CD4-positive, alpha-beta memory T cell (primary cell): Measurements from ENCODE around the gene C2orf68. TPM values are rescaled to one million over a fixed set of nuclear protein-coding genes. Genes with fewer than 3 reads are reported as not detected.
"Not testable (repeated sequence)": the region's sequence is repeated elsewhere in the genome, so short reads cannot be mapped to it uniquely, and the experiment has no call there.

Source experiments
- CTCF ChIA-PET: fragments of 350-600 bp; sonication (Branson Sonifier 250); formaldehyde crosslinking; loops from one replicate; lab custom pipeline; 2021; ENCODE audit warnings: inconsistent platforms; ENCODE audit not compliant: partially characterized antibody; lab: Charles Lee
- POLR2A ChIA-PET: fragments of 350-600 bp; sonication (Branson Sonifier 250); formaldehyde crosslinking; loops from one replicate; lab custom pipeline; 2021; ENCODE audit not compliant: partially characterized antibody; lab: Charles Lee
- DNase-seq, 5 donors: peaks; one replicate each; pipeline versions ENCODE4 v3.0.0 to v3.0.0-alpha.2; 2020 to 2022; ENCODE audit warnings: mixed read lengths in 1 of 5
- H3K27ac ChIP-seq: one replicate; pipeline ENCODE4 v1.7.0; 2013; ENCODE audit warnings: low read depth, low read length
- H3K27me3 ChIP-seq: 2 replicates; pipeline ENCODE4 v1.7.0; 2013; ENCODE audit warnings: mild to moderate bottlenecking, low read length, moderate library complexity; ENCODE audit not compliant: insufficient read depth
- H3K36me3 ChIP-seq: 2 replicates; pipeline ENCODE4 v1.7.0; 2013; ENCODE audit warnings: mild to moderate bottlenecking, low read length, moderate library complexity; ENCODE audit not compliant: insufficient read depth
- H3K4me1 ChIP-seq: 2 replicates; pipeline ENCODE4 v1.7.0; 2013; ENCODE audit warnings: mild to moderate bottlenecking, low read length, moderate library complexity; ENCODE audit not compliant: insufficient read depth
- H3K4me3 ChIP-seq, 2 donors: one replicate each; pipeline ENCODE4 v1.7.0; 2013; ENCODE audit warnings: low read length in 2 of 2, mild to moderate bottlenecking in 1 of 2
- H3K9me3 ChIP-seq, 2 donors: one replicate each; pipeline ENCODE4 v1.7.0; 2013; ENCODE audit warnings: low read length in 2 of 2, control low read depth in 1 of 2; ENCODE audit not compliant: control insufficient read depth in 1 of 2
- H3K27ac Mint-ChIP-seq, 7 donors: one replicate each; pipeline ENCODE4 v1.8.0; 2020 to 2021; ENCODE audit warnings: mixed read lengths in 7 of 7, mild to moderate bottlenecking in 6 of 7, inconsistent platforms in 3 of 7, moderate library complexity in 3 of 7
- H3K27me3 Mint-ChIP-seq, 2 donors: one replicate each; pipeline ENCODE4 v1.8.0; 2020 to 2021; ENCODE audit warnings: mixed read lengths in 2 of 2
- H3K36me3 Mint-ChIP-seq, 2 donors: one replicate each; pipeline ENCODE4 v1.8.0; 2020 to 2021; ENCODE audit warnings: mixed read lengths in 2 of 2, inconsistent platforms in 1 of 2, mild to moderate bottlenecking in 1 of 2
- H3K4me1 Mint-ChIP-seq, 4 donors: one replicate each; pipeline ENCODE4 v1.8.0; 2020 to 2021; ENCODE audit warnings: mixed read lengths in 4 of 4, mild to moderate bottlenecking in 1 of 4
- H3K4me3 Mint-ChIP-seq, 8 donors: one replicate each; pipeline ENCODE4 v1.8.0; 2020 to 2021; ENCODE audit warnings: mixed read lengths in 8 of 8, mild to moderate bottlenecking in 7 of 8, moderate library complexity in 6 of 8, inconsistent platforms in 3 of 8
- H3K9me3 Mint-ChIP-seq, 8 donors: one replicate each; pipeline ENCODE4 v1.8.0; 2020 to 2021; ENCODE audit warnings: mixed read lengths in 8 of 8, mild to moderate bottlenecking in 5 of 8, inconsistent platforms in 3 of 8, moderate library complexity in 1 of 8
- intact Hi-C: fragments of 100-400 bp; cut with micrococcal nuclease; formaldehyde crosslinking; loops from one replicate; pipeline ENCODE4 v1.15.1; 2023
- polyA plus RNA-seq, 2 donors: library from polyadenylated mRNA; unstranded; fragments of 300-500 nt; fragmentation: Illumina TruSeq; gene quantifications; one replicate each; pipeline ENCODE4 v1.2.3, GENCODE V29; 2021
- total RNA-seq, 2 experiments: library from RNA; stranded (reverse); gene quantifications; one replicate each; pipeline ENCODE4 v1.2.3, GENCODE V29; 2021

Gene C2orf68
- total and polyA plus RNA-seq, 4 experiments from 2014 or later, result 16.9 to 89.9 (median 53.3) TPM

- H3K9me3 Mint-ChIP-seq, result peaks cover 0 to 1% (median 0%) of the 10 kb centered on the region in 8 donors
- Histone ChIP-seq H3K4me3 (no peak overlapping the region), H3K36me3 (no peaks in the 10 kb centered on the region), H3K27ac (no peak overlapping the region), H3K4me1 (peaks cover 4% of the 10 kb centered on the region), H3K9me3 (no peaks in the 10 kb centered on the region), H3K27me3 (no peaks in the 10 kb centered on the region)
- H3K4me3 Mint-ChIP-seq, result no peak overlapping the region
- no peak for DNase-seq
- peaks cover 0 to 7% of the 10 kb centered on the region in 2 donors for H3K27me3 Mint-ChIP-seq
- peaks cover 0 to 11% (median 4%) of the 10 kb centered on the region in 4 donors for H3K4me1 Mint-ChIP-seq
- H3K36me3 Mint-ChIP-seq, result peaks cover 0 to 4% of the 10 kb centered on the region in 2 donors
- intact Hi-C loops, result no loop called here
- ChIA-PET CTCF (interaction anchor here (1.2 to 2.5 kb wide), 2 partner anchors 10 to 49 kb away, joined by 3 to 7 read pairs; partner anchors contain the start of genes USP39 and VAMP8), POLR2A (interaction anchor here (1.8 kb wide), 1 partner anchor 29 kb away, joined by 5 read pairs; the partner anchor contains the start of gene RNF181)
- no peak overlapping the region for H3K27ac Mint-ChIP-seq
Measured at GRCh38 chr2:85566265-85566664, 45.6 kb downstream of the C2orf68 start.

GRCh38 chr2:85564144-85564563, 47.7 kb downstream of the C2orf68 start:
- DNase-seq, result no peak
- POLR2A ChIA-PET, result interaction anchor here (0.6 to 1.6 kb wide), 2 partner anchors 25 to 237 kb away, joined by 3 to 5 read pairs; partner anchors contain the start of genes MAT2A and TGOLN2
- H3K4me3 ChIP-seq, result no peak overlapping the region

GRCh38 chr2:85561280-85562212, 50.3 kb downstream of the C2orf68 start, which contains the start of gene GGCX:
TSS of gene GGCX (minus strand) at chr2:85561493. CDS start at chr2:85561428, 65 bp downstream.
- no peaks in the 10 kb centered on the region for H3K9me3 ChIP-seq
- POLR2A ChIA-PET, result interaction anchor here (0.6 to 3.5 kb wide), 19 partner anchors 10 to 538 kb away, joined by 3 to 30 read pairs (median 8); partner anchors contain the start of genes C2orf68, MAT2A, RNF181 and SH2D6
- peak; percentile 86 to 95 (median 87) for DNase-seq
- CTCF ChIA-PET, result interaction anchor here (1.1 to 3.3 kb wide), 6 partner anchors 10 to 142 kb away, joined by 3 to 12 read pairs (median 6); partner anchors contain the start of genes MAT2A, RNF181 and TMEM150A
- H3K4me3 ChIP-seq, result peak within 1 kb of the TSS; percentile 74 to 97
- peaks cover 12 to 35% (median 22%) of the 10 kb centered on the region in 4 donors for H3K4me1 Mint-ChIP-seq
- H3K9me3 Mint-ChIP-seq, result no peaks in the 10 kb centered on the region
- intact Hi-C loops, result loop anchor here (1.0 to 2.0 kb wide), 9 partner anchors 9 to 143 kb away; partner anchors contain the start of genes C2orf68, MAT2A, RNF181 and SH2D6
- peak within 1 kb of the TSS; percentile 94 to 99 (median 98) for H3K4me3 Mint-ChIP-seq
- H3K27ac Mint-ChIP-seq, result peak within 1 kb of the TSS; percentile 94 to 99 (median 97)
- H3K36me3 ChIP-seq, result peaks cover 5% of the 10 kb centered on the region
- no peaks in the 10 kb centered on the region for H3K27me3 ChIP-seq
- H3K4me1 ChIP-seq, result peaks cover 19% of the 10 kb centered on the region
- peaks cover 8 to 16% of the 10 kb centered on the region in 2 donors for H3K36me3 Mint-ChIP-seq
- H3K27ac ChIP-seq, result peak within 1 kb of the TSS; percentile 89
- no peaks in the 10 kb centered on the region for H3K27me3 Mint-ChIP-seq

More at GRCh38 chr2:85564144-85564563, 47.7 kb downstream of the C2orf68 start:
- Mint-ChIP-seq H3K9me3 (no peaks in the 10 kb centered on the region), H3K4me1 (peaks cover 10 to 30% (median 19%) of the 10 kb centered on the region in 4 donors), H3K27me3 (peaks cover 0 to 2% of the 10 kb centered on the region in 2 donors), H3K36me3 (peaks cover 0 to 6% of the 10 kb centered on the region in 2 donors), H3K4me3 (peak overlapping the region in 3 of 8 donors; percentile 2 to 57 (median 53)), H3K27ac (peak overlapping the region in 3 of 7 donors; percentile 7 to 43 (median 13))
- no peaks in the 10 kb centered on the region for H3K27me3 ChIP-seq
- H3K36me3 ChIP-seq, result no peaks in the 10 kb centered on the region
- H3K27ac ChIP-seq, result no peak overlapping the region
- CTCF ChIA-PET, result interaction anchor here (0.6 kb wide), 1 partner anchor 13 kb away, joined by 3 read pairs; no protein-coding TSS in a partner anchor
- H3K9me3 ChIP-seq, result no peaks in the 10 kb centered on the region
- peaks cover 19% of the 10 kb centered on the region for H3K4me1 ChIP-seq
- intact Hi-C loops, result no loop called here

GRCh38 chr2:85560812-85561279, 51.0 kb downstream of the C2orf68 start:
- intact Hi-C loops, result loop anchor here (1.0 to 2.0 kb wide), 9 partner anchors 9 to 142 kb away; partner anchors contain the start of genes C2orf68, MAT2A, RNF181 and SH2D6
- H3K4me3 Mint-ChIP-seq, result peak overlapping the region; percentile 94 to 99 (median 98)
- H3K36me3 Mint-ChIP-seq, result peaks cover 8 to 21% of the 10 kb centered on the region in 2 donors

GRCh38 chr2:85560403-85560726, 51.5 kb downstream of the C2orf68 start:
- CTCF ChIA-PET, result interaction anchor here (0.7 to 3.3 kb wide), 9 partner anchors 9 to 260 kb away, joined by 3 to 12 read pairs (median 4); partner anchors contain the start of genes MAT2A, RNF181 and TMEM150A
- H3K9me3 Mint-ChIP-seq, H3K9me3 ChIP-seq, H3K27me3 ChIP-seq, H3K36me3 ChIP-seq, H3K27me3 Mint-ChIP-seq, DNase-seq: not testable (repeated sequence)
- peaks cover 12 to 35% (median 22%) of the 10 kb centered on the region in 4 donors for H3K4me1 Mint-ChIP-seq
- peak overlapping the region in 1 of 2 donors; percentile 97 for H3K4me3 ChIP-seq
- H3K4me3 Mint-ChIP-seq, result peak overlapping the region; percentile 94 to 99 (median 98)
- peak overlapping the region in 6 of 7 donors; percentile 70 to 98 (median 96) for H3K27ac Mint-ChIP-seq
- H3K27ac ChIP-seq, result peak overlapping the region; percentile 89
- H3K4me1 ChIP-seq, result peaks cover 19% of the 10 kb centered on the region
- H3K36me3 Mint-ChIP-seq, result peaks cover 8 to 25% of the 10 kb centered on the region in 2 donors
- intact Hi-C loops, result loop anchor here (2.0 kb wide), 1 partner anchor 142 kb away; the partner anchor contains the start of gene SH2D6
- POLR2A ChIA-PET, result interaction anchor here (1.0 to 3.5 kb wide), 14 partner anchors 9 to 234 kb away, joined by 3 to 30 read pairs (median 12); partner anchors contain the start of genes MAT2A, RNF181, SH2D6 and TGOLN2

More at GRCh38 chr2:85560812-85561279, 51.0 kb downstream of the C2orf68 start:
- H3K9me3 ChIP-seq, result no peaks in the 10 kb centered on the region
- no peaks in the 10 kb centered on the region for H3K9me3 Mint-ChIP-seq
- DNase-seq, result no peak
- peaks cover 19% of the 10 kb centered on the region for H3K4me1 ChIP-seq
- no peaks in the 10 kb centered on the region for H3K27me3 Mint-ChIP-seq
- ChIA-PET POLR2A (interaction anchor here (0.7 to 3.5 kb wide), 16 partner anchors 9 to 235 kb away, joined by 3 to 30 read pairs (median 10); partner anchors contain the start of genes C2orf68, MAT2A, RNF181 and SH2D6), CTCF (interaction anchor here (0.7 to 3.3 kb wide), 8 partner anchors 9 to 141 kb away, joined by 3 to 12 read pairs (median 4); partner anchors contain the start of genes MAT2A, RNF181 and TMEM150A)
- H3K27ac ChIP-seq, result peak overlapping the region; percentile 89
- H3K36me3 ChIP-seq, result peaks cover 5% of the 10 kb centered on the region
- no peaks in the 10 kb centered on the region for H3K27me3 ChIP-seq
- H3K27ac Mint-ChIP-seq, result peak overlapping the region; percentile 94 to 99 (median 97)
- peak overlapping the region; percentile 74 to 97 for H3K4me3 ChIP-seq
- peaks cover 12 to 35% (median 22%) of the 10 kb centered on the region in 4 donors for H3K4me1 Mint-ChIP-seq

GRCh38 chr2:85558160-85558559, 53.7 kb downstream of the C2orf68 start:
- Histone ChIP-seq H3K36me3 (peaks cover 19% of the 10 kb centered on the region), H3K27me3 (no peaks in the 10 kb centered on the region), H3K4me1 (peaks cover 19% of the 10 kb centered on the region), H3K27ac (no peak overlapping the region), H3K4me3 (no peak overlapping the region), H3K9me3 (no peaks in the 10 kb centered on the region)
- no peak for DNase-seq
- no peaks in the 10 kb centered on the region for H3K27me3 Mint-ChIP-seq
- CTCF ChIA-PET, result interaction anchor here (1.7 to 12.4 kb wide), 2 partner anchors 8 to 136 kb away, joined by 5 to 378 read pairs; partner anchors contain the start of gene SH2D6
- peaks cover 12 to 35% (median 21%) of the 10 kb centered on the region in 4 donors for H3K4me1 Mint-ChIP-seq
- intact Hi-C loops, result no loop called here
- H3K9me3 Mint-ChIP-seq, result no peaks in the 10 kb centered on the region
- peaks cover 15 to 44% of the 10 kb centered on the region in 2 donors for H3K36me3 Mint-ChIP-seq
- POLR2A ChIA-PET, result interaction anchor here (0.8 to 3.5 kb wide), 3 partner anchors 19 to 139 kb away, joined by 4 to 18 read pairs (median 8); partner anchors contain the start of genes MAT2A, RNF181 and SH2D6
- peak overlapping the region in 1 of 8 donors; percentile 35 for H3K4me3 Mint-ChIP-seq
- H3K27ac Mint-ChIP-seq, result peak overlapping the region in 2 of 7 donors; percentile 1 to 91
